Stimulated activated CD4-positive, alpha-beta T cell treated with anti-CD3 and anti-CD28 coated beads, Interleukin-1b, Interleukin-23, amount 100 ng/mL, for 1 hour (primary cell): ENCODE measurements around the gene TMEM40.
"Not testable (repeated sequence)": the region's sequence is repeated elsewhere in the genome, so short reads cannot be mapped to it uniquely, and the experiment has no call there.

Experiments
- DNase-seq, 2 donors: peaks; one replicate each; pipeline ENCODE4 v3.0.0-alpha.2; 2020; ENCODE audit warnings: low read depth in 2 of 2

TMEM40 gene

GRCh38 chr3:12775970-12776369, 16.9 kb upstream of the TMEM40 start:
- not testable (repeated sequence) for DNase-seq

GRCh38 chr3:12775226-12775625, 16.2 kb upstream of the TMEM40 start:
- no peak for DNase-seq

- DNase-seq = no peak
Observed at GRCh38 chr3:12774619-12775018, 15.6 kb upstream of the TMEM40 start.

- DNase-seq = no peak
Observed at GRCh38 chr3:12773710-12774086, 14.6 kb upstream of the TMEM40 start.

- no peak for DNase-seq
Observed at GRCh38 chr3:12773030-12773709, 14.1 kb upstream of the TMEM40 start.

GRCh38 chr3:12772462-12772861, 13.4 kb upstream of the TMEM40 start:
- no peak for DNase-seq

GRCh38 chr3:12771236-12771635, 12.2 kb upstream of the TMEM40 start:
- DNase-seq = no peak

GRCh38 chr3:12769761-12770160, 10.7 kb upstream of the TMEM40 start:
- no peak for DNase-seq

GRCh38 chr3:12768579-12769527, 9.8 kb upstream of the TMEM40 start:
- DNase-seq = no peak

GRCh38 chr3:12766541-12766940, 7.5 kb upstream of the TMEM40 start:
- DNase-seq = no peak

- DNase-seq = no peak
Observed at GRCh38 chr3:12764171-12764776, 5.2 kb upstream of the TMEM40 start.

GRCh38 chr3:12759693-12760565, 870 bp upstream of the TMEM40 start:
- DNase-seq = no peak

- DNase-seq = no peak
Observed at GRCh38 chr3:12758025-12758781, 856 bp downstream of the TMEM40 start.

GRCh38 chr3:12756635-12757034, 2.4 kb downstream of the TMEM40 start:
- DNase-seq = no peak

- no peak for DNase-seq
Observed at GRCh38 chr3:12756175-12756574, 2.9 kb downstream of the TMEM40 start.

- no peak for DNase-seq
Observed at GRCh38 chr3:12755754-12756153, 3.3 kb downstream of the TMEM40 start.

- DNase-seq = no peak
Observed at GRCh38 chr3:12754313-12754712, 4.7 kb downstream of the TMEM40 start.

GRCh38 chr3:12753275-12754028, 5.6 kb downstream of the TMEM40 start:
- no peak for DNase-seq

- DNase-seq = no peak
Observed at GRCh38 chr3:12752809-12753208, 6.2 kb downstream of the TMEM40 start.

GRCh38 chr3:12752102-12752501, 7.0 kb downstream of the TMEM40 start:
- DNase-seq = no peak
